Spleen (tissue), 7 donors: ENCODE results near the gene MADD.

Source experiments
- POLR2A ChIP-seq, 3 donors: fragments of 450-650 bp; IDR thresholded peaks; one replicate each; pipeline ENCODE4 v1.5.1; 2017; ENCODE audit warnings: antibody characterized with exemption in 3 of 3, mild to moderate bottlenecking in 1 of 3
- TF ChIP-seq, protein P1 (sequence below), 11 experiments: fragments of 200-600 bp in 7 of 11; fragments of 450-650 bp in 4 of 11; sonication (generic) in 4 of 11; IDR thresholded peaks in 8 of 11; conservative IDR thresholded peaks in 3 of 11; 1 replicate in 7 of 11; 2 replicates in 4 of 11; pipeline versions ENCODE4 v1.4.0 to v1.8.0; 2016 to 2021; ENCODE audit warnings: antibody characterized with exemption in 11 of 11, inconsistent platforms in 4 of 11, mild to moderate bottlenecking in 1 of 11
- donor health status: DM: no; HTN: no; CAD: no; lungs with moderate emphysema.
- donor health status: DM: no; HTN: no; CAD: no.
- donor health status: DM: no; HTN: no; CAD: no.

DNA sequence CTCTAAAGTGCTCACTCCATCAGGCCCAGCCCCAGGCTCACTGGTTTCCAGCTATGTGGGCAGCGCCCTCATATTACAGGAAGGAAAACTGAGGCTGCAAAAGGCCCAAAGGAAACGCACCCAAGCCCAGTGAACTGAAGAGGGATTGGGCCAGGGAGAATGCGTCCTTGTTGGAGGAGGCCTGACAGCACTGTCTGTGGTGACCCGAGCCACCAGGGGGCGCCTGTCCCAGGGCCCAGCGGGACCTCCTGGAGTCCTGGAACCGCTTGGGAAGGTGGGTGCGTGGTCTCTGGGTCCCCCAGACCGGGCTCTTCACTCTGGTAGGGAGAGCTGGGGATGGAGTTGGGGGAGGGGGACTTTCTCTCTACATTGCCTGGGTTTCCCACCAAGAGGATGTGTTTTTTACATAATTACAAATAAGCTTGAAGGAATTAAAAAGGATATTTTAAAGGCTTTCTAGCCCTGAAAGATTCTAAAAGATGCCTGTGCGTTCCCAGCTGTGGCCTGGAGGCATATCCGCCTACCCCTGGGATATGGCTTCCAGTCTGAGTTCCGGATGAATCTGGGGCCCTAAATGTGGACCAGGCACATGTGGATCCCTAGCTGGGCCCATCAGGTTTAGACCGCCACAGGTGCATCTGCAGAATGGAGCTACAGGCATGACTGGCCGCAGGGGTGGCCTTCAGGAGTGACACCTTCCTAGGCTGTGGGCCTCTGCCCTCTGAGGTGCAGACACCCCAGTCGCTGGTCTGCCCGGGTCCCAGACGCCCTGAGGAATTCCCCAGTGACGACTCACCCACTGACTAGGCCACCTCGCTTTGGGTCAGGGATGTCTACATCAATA is 104.2 kb downstream of the MADD start:
- TF ChIP-seq, protein P1, sequence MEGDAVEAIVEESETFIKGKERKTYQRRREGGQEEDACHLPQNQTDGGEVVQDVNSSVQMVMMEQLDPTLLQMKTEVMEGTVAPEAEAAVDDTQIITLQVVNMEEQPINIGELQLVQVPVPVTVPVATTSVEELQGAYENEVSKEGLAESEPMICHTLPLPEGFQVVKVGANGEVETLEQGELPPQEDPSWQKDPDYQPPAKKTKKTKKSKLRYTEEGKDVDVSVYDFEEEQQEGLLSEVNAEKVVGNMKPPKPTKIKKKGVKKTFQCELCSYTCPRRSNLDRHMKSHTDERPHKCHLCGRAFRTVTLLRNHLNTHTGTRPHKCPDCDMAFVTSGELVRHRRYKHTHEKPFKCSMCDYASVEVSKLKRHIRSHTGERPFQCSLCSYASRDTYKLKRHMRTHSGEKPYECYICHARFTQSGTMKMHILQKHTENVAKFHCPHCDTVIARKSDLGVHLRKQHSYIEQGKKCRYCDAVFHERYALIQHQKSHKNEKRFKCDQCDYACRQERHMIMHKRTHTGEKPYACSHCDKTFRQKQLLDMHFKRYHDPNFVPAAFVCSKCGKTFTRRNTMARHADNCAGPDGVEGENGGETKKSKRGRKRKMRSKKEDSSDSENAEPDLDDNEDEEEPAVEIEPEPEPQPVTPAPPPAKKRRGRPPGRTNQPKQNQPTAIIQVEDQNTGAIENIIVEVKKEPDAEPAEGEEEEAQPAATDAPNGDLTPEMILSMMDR (IDR thresholded peaks at IDR 0.05 in 8 of 11, conservative IDR thresholded peaks at IDR 0.05 in 3 of 11), result peak; percentile 88 to 97 (median 93)
- TF ChIP-seq POLR2A (IDR thresholded peaks at IDR 0.05), result no peak
